GM12801 (cell line): ENCODE measurements around the gene UBE3D.

Experiments
- CTCF ChIP-seq: IDR thresholded peaks from one replicate; pipeline ENCODE4 v1.5.1; 2011; ENCODE audit warnings: control low read depth; ENCODE audit not compliant: insufficient read length; ENCODE audit errors: extremely low read depth

UBE3D gene

GRCh38 chr6:82875573-82876185 is 190.0 kb downstream of the UBE3D start:
- no peak for TF ChIP-seq CTCF

- no peak for TF ChIP-seq CTCF
Measured at GRCh38 chr6:82874867-82875266, 190.8 kb downstream of the UBE3D start.

GRCh38 chr6:82872185-82872584 is 193.5 kb downstream of the UBE3D start:
- TF ChIP-seq CTCF: no peak

GRCh38 chr6:82870582-82871172 is 195.0 kb downstream of the UBE3D start:
- TF ChIP-seq CTCF: no peak

GRCh38 chr6:82869493-82869892 is 196.1 kb downstream of the UBE3D start:
- no peak for TF ChIP-seq CTCF

GRCh38 chr6:82867946-82868345 is 197.7 kb downstream of the UBE3D start:
- TF ChIP-seq CTCF: no peak

- TF ChIP-seq CTCF: no peak
Measured at GRCh38 chr6:82866446-82866845, 199.2 kb downstream of the UBE3D start.

GRCh38 chr6:82865461-82865860 is 200.2 kb downstream of the UBE3D start:
- no peak for TF ChIP-seq CTCF
